ENCODE measurements around the gene RPS3. TPM values are rescaled to one million over a fixed set of nuclear protein-coding genes. Genes with fewer than 3 reads are reported as not detected.

The RPS3 gene
- total and polyA plus RNA-seq, 2 experiments from 2014 or later = 1,094 to 1,201 TPM

- H3K9me3 ChIP-seq (ENCODE audit: low read depth) = no peaks in the 10 kb centered on the region
- H3K4me2 ChIP-seq = peak overlapping the region; percentile 97
- no peak for TF ChIP-seq EZH2phosphoT487 (IDR thresholded peaks at IDR 0.05; ENCODE audit: low read depth, severe bottlenecking, unreplicated experiment)
- TF ChIP-seq EZH2 (IDR thresholded peaks at IDR 0.05; ENCODE audit: borderline replicate concordance) = no peak
- no peak for TF ChIP-seq CTCF (IDR thresholded peaks at IDR 0.05; ENCODE audit: poor library complexity)
- H3K27me3 ChIP-seq = no peaks in the 10 kb centered on the region
- 13% methylated on average over 34 of the region's 47 CpGs for WGBS (ENCODE audit: low lambda C conversion rate, missing lambda C conversion rate)
- H4K20me1 ChIP-seq (ENCODE audit: insufficient read depth, poor library complexity, severe bottlenecking) = no peaks in the 10 kb centered on the region
- peaks cover 54% of the 10 kb centered on the region for H3K79me2 ChIP-seq
- no peaks in the 10 kb centered on the region for H3K9me2 ChIP-seq (replicated peaks; ENCODE audit: insufficient read depth)
- DNase-seq (ENCODE audit: low spot score) = no peak
- H2AFZ ChIP-seq = peak overlapping the region; percentile 89
- no peaks in the 10 kb centered on the region for H3K36me3 ChIP-seq (replicated peaks; ENCODE audit: insufficient read depth, low read depth)
- H3K4me1 ChIP-seq (ENCODE audit: insufficient read depth) = peaks cover 50% of the 10 kb centered on the region
- H3K4me3 ChIP-seq = peak overlapping the region; percentile 90
- peak overlapping the region; percentile 96 for H3K27ac ChIP-seq
Observed at GRCh38 chr11:75350743-75351540, 48.4 kb upstream of the RPS3 start.

GRCh38 chr11:75351541-75351790 lies 47.9 kb upstream of the RPS3 start, which contains the start of gene ARRB1:
TSS of gene ARRB1 (minus strand) at chr11:75351661. CDS start at chr11:75351607, 54 bp downstream.
- Histone ChIP-seq H2AFZ (peak within 1 kb of the TSS; percentile 90), H3K9me2 (replicated peaks; ENCODE audit: insufficient read depth) (no peaks in the 10 kb centered on the region)

GRCh38 chr11:75351791-75352587 lies 47.3 kb upstream of the RPS3 start:
- peak overlapping the region; percentile 96 for H3K27ac ChIP-seq
- no peaks in the 10 kb centered on the region for H3K9me3 ChIP-seq (ENCODE audit: low read depth)
- H4K20me1 ChIP-seq (ENCODE audit: insufficient read depth, poor library complexity, severe bottlenecking) = no peaks in the 10 kb centered on the region
- no peaks in the 10 kb centered on the region for H3K27me3 ChIP-seq
- DNase-seq (ENCODE audit: low spot score) = peak; percentile 51
- H2AFZ ChIP-seq = peak overlapping the region; percentile 90
- WGBS (ENCODE audit: low lambda C conversion rate, missing lambda C conversion rate) = 2% methylated on average over 44 of the region's 64 CpGs
- H3K36me3 ChIP-seq (replicated peaks; ENCODE audit: insufficient read depth, low read depth) = no peaks in the 10 kb centered on the region
- TF ChIP-seq EZH2 (IDR thresholded peaks at IDR 0.05; ENCODE audit: borderline replicate concordance) (no peak), CTCF (IDR thresholded peaks at IDR 0.05; ENCODE audit: poor library complexity) (no peak), EZH2phosphoT487 (IDR thresholded peaks at IDR 0.05; ENCODE audit: low read depth, severe bottlenecking, unreplicated experiment) (no peak)
- peak overlapping the region; percentile 97 for H3K4me2 ChIP-seq
- H3K79me2 ChIP-seq = peaks cover 43% of the 10 kb centered on the region
- H3K4me3 ChIP-seq = peak overlapping the region; percentile 90
- H3K4me1 ChIP-seq (ENCODE audit: insufficient read depth) = peaks cover 40% of the 10 kb centered on the region
- no peaks in the 10 kb centered on the region for H3K9me2 ChIP-seq (replicated peaks; ENCODE audit: insufficient read depth)

More at GRCh38 chr11:75351541-75351790, 47.9 kb upstream of the RPS3 start, which contains the start of gene ARRB1:
- peak within 1 kb of the TSS; percentile 97 for H3K4me2 ChIP-seq
- no peaks in the 10 kb centered on the region for H3K27me3 ChIP-seq
- H3K4me1 ChIP-seq (ENCODE audit: insufficient read depth) = peaks cover 45% of the 10 kb centered on the region
- peak; percentile 88 for DNase-seq (ENCODE audit: low spot score)
- H4K20me1 ChIP-seq (ENCODE audit: insufficient read depth, poor library complexity, severe bottlenecking) = no peaks in the 10 kb centered on the region
- H3K27ac ChIP-seq = peak within 1 kb of the TSS; percentile 96
- no peaks in the 10 kb centered on the region for H3K36me3 ChIP-seq (replicated peaks; ENCODE audit: insufficient read depth, low read depth)
- WGBS (ENCODE audit: low lambda C conversion rate, missing lambda C conversion rate) = 0% methylated on average over 8 of the region's 38 CpGs
- peak within 1 kb of the TSS; percentile 90 for H3K4me3 ChIP-seq
- H3K79me2 ChIP-seq = peaks cover 49% of the 10 kb centered on the region
- H3K9me3 ChIP-seq (ENCODE audit: low read depth) = no peaks in the 10 kb centered on the region
- TF ChIP-seq CTCF (IDR thresholded peaks at IDR 0.05; ENCODE audit: poor library complexity) = peak; percentile 8
- no peak for TF ChIP-seq EZH2 (IDR thresholded peaks at IDR 0.05; ENCODE audit: borderline replicate concordance)

All from hepatocyte (in vitro differentiated cells).